Esophagus squamous epithelium (tissue), 5 donors: ENCODE data around the gene KDF1. TPM values are rescaled to one million over a fixed set of nuclear protein-coding genes. Genes with fewer than 3 reads are reported as not detected.

Experiments used
- DNase-seq: peaks from one replicate; lab custom pipeline; 2025; lab: John Stamatoyannopoulos, UW
- H3K27ac ChIP-seq, 4 donors: fragments of 200-600 bp; sonication (generic); one replicate each; pipeline ENCODE4 v1.5.1; 2016 to 2019; ENCODE audit warnings: mild to moderate bottlenecking in 1 of 4
- H3K27me3 ChIP-seq, 4 donors: fragments of 200-600 bp; sonication (generic); 1 replicate in 3 of 4; 2 replicates in 1 of 4; pipeline versions ENCODE4 v1.5.1 to v1.6.0; 2017 to 2021; ENCODE audit warnings: antibody characterized with exemption in 1 of 4
- H3K36me3 ChIP-seq, 3 donors: fragments of 200-600 bp; sonication (generic); one replicate each; pipeline ENCODE4 v1.5.1; 2016 to 2019
- H3K4me1 ChIP-seq, 3 donors: fragments of 200-600 bp; sonication (generic); one replicate each; pipeline ENCODE4 v1.5.1; 2017 to 2019
- H3K4me3 ChIP-seq, 4 donors: fragments of 200-600 bp; sonication (generic); 1 replicate in 3 of 4; 2 replicates in 1 of 4; pipeline ENCODE4 v1.5.1; 2016 to 2019; ENCODE audit warnings: mild to moderate bottlenecking in 2 of 4, moderate library complexity in 1 of 4
- H3K9me3 ChIP-seq, 3 donors: fragments of 200-600 bp; sonication (generic); one replicate each; pipeline ENCODE4 v1.5.1; 2016 to 2019
- POLR2A ChIP-seq, 4 donors: fragments of 450-650 bp; IDR thresholded peaks; one replicate each; pipeline ENCODE4 v1.6.1; 2017; ENCODE audit warnings: antibody characterized with exemption in 4 of 4, mild to moderate bottlenecking in 4 of 4, moderate library complexity in 3 of 4
- WGBS, 2 donors: methylation state at CpG; one replicate each; pipeline ENCODE4 v1.1.5; 2018; 5-methylcytosine and 5-hydroxymethylcytosine counted together
- intact Hi-C: fragments of 100-400 bp; cut with DNase I; formaldehyde crosslinking; loops from one replicate; pipeline ENCODE4 v1.15.0; 2022
- total RNA-seq, 4 donors: library from RNA; depleted of rRNA; stranded (reverse); fragments of >200 nt; gene quantifications; one replicate each; pipeline ENCODE4 v1.1.0, GENCODE V29; 2016
- TF ChIP-seq, protein P1 (sequence below), 6 experiments: fragments of 450-650 bp in 4 of 6; fragments of 200-600 bp in 2 of 6; sonication (generic) in 2 of 6; IDR thresholded peaks; one replicate each; pipeline ENCODE4 v1.5.1; 2016 to 2019; ENCODE audit warnings: antibody characterized with exemption in 6 of 6, mild to moderate bottlenecking in 4 of 6, moderate library complexity in 4 of 6
- donor health status: DM: yes; HTN: yes; CAD: no.

Gene KDF1
- total RNA-seq, 4 donors from 2014 or later, result 18.4 to 25.6 (median 19.6) TPM

DNA sequence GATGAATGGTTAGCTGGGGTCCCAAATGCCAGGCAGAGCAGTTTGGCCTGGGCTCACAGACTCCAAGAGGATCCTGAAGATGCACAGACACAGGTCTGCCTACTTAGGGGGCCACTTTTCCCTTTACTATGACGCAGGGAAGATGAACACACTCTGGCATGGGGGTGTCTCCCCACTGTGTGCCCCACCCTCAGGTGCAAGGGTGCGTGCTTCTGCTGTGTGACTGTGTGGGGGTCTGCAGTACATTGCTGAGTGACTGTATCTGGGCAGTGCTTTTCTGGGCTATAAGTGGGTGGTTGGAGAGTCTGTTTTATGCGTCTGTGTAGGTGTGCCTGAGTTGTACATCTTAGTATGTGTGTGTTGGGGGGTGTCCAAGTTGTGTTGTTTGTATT, 50.3 kb downstream of the KDF1 start:
- 88 to 91% methylated on average over 3 of the region's 3 CpGs for WGBS, 2 donors
- no peak overlapping the region for H3K27ac ChIP-seq
- intact Hi-C loops, result no loop called here

DNA sequence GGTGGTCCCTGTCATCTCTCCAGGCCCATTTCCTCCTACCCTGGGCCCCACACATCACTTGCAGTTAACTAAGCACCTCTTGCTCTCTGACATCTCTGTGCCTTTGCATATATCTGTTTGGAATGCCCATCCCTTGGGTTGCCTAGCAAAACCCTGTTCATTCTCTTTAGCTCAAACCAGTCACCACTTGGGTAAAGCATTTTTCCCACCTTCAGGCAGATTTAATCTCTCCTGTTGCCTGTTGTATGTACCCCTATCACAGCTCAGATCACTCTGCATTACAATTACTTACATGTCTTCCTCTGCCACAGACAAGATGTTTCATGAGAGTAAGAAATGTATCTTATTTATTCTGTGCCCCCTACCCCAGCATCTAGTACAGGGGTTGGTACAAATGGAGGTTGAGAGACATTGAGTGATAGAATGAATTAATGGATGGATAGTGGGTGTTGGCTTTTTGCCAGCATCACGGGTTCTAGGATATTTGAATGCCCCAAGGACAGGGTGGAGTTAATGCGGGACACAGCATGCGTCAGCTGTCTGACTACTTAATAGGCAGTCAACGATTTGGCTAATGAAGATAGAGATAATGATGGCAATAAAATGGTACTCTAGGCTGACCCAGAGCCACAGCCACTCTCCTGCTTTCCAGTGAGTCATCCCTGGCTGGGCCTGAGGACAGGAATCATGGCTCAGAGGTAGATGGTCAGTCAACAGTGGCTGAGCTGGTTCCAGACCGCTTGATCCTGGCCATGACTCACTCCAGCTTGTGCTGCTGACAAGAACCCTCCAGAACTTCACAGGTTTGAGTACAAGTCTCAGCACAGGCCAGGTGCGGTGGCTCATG, 53.0 kb downstream of the KDF1 start:
- Histone ChIP-seq H3K36me3 (no peaks in the 10 kb centered on the region), H3K27ac (no peak overlapping the region), H3K9me3 (no peaks in the 10 kb centered on the region), H3K4me1 (no peaks in the 10 kb centered on the region), H3K4me3 (no peak overlapping the region), H3K27me3 (no peaks in the 10 kb centered on the region)
- TF ChIP-seq POLR2A (IDR thresholded peaks at IDR 0.05), result no peak
- TF ChIP-seq, protein P1, sequence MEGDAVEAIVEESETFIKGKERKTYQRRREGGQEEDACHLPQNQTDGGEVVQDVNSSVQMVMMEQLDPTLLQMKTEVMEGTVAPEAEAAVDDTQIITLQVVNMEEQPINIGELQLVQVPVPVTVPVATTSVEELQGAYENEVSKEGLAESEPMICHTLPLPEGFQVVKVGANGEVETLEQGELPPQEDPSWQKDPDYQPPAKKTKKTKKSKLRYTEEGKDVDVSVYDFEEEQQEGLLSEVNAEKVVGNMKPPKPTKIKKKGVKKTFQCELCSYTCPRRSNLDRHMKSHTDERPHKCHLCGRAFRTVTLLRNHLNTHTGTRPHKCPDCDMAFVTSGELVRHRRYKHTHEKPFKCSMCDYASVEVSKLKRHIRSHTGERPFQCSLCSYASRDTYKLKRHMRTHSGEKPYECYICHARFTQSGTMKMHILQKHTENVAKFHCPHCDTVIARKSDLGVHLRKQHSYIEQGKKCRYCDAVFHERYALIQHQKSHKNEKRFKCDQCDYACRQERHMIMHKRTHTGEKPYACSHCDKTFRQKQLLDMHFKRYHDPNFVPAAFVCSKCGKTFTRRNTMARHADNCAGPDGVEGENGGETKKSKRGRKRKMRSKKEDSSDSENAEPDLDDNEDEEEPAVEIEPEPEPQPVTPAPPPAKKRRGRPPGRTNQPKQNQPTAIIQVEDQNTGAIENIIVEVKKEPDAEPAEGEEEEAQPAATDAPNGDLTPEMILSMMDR (IDR thresholded peaks at IDR 0.05), result no peak
- WGBS, 2 donors, result 29 to 39% methylated on average over 5 of the region's 6 CpGs
- DNase-seq, result no peak
- intact Hi-C loops, result no loop called here

More for the DNA sequence above, 50.3 kb downstream of the KDF1 start:
- no peak for DNase-seq
- H3K4me3 ChIP-seq, result no peak overlapping the region
- no peaks in the 10 kb centered on the region for H3K27me3 ChIP-seq
- H3K9me3 ChIP-seq, result no peaks in the 10 kb centered on the region
- no peaks in the 10 kb centered on the region for H3K36me3 ChIP-seq
- H3K4me1 ChIP-seq, result no peaks in the 10 kb centered on the region
- no peak for TF ChIP-seq POLR2A (IDR thresholded peaks at IDR 0.05)
- TF ChIP-seq, protein P1 (IDR thresholded peaks at IDR 0.05), result no peak

DNA sequence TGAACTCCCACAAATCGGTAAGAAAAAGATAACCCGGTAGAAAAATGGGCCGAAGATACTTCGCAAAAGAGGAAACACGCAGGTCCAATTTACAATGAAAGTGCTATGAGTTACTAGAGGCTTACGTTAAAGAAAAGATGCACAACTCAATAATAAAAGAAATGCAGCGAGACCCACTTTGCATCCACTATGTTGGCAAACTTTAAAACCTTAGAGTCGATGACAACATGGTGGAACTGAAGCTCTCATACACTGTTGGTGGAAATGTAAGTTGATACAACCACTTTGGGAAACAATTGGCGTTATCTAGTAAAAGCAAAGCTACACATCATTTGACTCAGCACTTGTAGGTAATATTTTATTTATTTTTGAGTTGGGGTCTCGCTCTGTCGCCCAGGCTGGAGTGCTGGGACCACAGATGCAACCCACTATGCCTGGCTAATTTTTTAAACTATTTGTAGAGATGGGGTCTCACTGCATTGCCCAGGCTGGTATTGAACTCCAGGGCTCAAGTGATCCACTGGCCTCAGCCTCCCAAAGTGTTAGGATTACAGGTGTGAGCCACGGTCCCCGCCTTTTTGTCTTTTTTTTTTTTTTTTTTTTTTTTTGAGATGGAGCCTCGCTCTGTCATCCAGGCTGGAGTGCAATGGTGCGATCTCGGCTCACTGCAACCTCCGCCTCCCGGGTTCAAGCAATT, 59.3 kb downstream of the KDF1 start:
- TF ChIP-seq, protein P1 (IDR thresholded peaks at IDR 0.05), result no peak
- TF ChIP-seq POLR2A (IDR thresholded peaks at IDR 0.05), result no peak
- H3K27ac ChIP-seq, result peak overlapping the region; percentile 83 to 94 (median 86)
- H3K27me3 ChIP-seq, result no peaks in the 10 kb centered on the region
- no peaks in the 10 kb centered on the region for H3K9me3 ChIP-seq
- peak overlapping the region; percentile 78 to 97 (median 88) for H3K4me3 ChIP-seq
- peaks cover under 1 to 25% (median 11%) of the 10 kb centered on the region in 3 donors for H3K36me3 ChIP-seq
- H3K4me1 ChIP-seq, result peaks cover 14 to 30% (median 15%) of the 10 kb centered on the region in 3 donors
- 60 to 66% methylated on average over 16 to 18 of the region's 18 CpGs for WGBS, 2 donors
- intact Hi-C loops, result no loop called here
- DNase-seq, result no peak

DNA sequence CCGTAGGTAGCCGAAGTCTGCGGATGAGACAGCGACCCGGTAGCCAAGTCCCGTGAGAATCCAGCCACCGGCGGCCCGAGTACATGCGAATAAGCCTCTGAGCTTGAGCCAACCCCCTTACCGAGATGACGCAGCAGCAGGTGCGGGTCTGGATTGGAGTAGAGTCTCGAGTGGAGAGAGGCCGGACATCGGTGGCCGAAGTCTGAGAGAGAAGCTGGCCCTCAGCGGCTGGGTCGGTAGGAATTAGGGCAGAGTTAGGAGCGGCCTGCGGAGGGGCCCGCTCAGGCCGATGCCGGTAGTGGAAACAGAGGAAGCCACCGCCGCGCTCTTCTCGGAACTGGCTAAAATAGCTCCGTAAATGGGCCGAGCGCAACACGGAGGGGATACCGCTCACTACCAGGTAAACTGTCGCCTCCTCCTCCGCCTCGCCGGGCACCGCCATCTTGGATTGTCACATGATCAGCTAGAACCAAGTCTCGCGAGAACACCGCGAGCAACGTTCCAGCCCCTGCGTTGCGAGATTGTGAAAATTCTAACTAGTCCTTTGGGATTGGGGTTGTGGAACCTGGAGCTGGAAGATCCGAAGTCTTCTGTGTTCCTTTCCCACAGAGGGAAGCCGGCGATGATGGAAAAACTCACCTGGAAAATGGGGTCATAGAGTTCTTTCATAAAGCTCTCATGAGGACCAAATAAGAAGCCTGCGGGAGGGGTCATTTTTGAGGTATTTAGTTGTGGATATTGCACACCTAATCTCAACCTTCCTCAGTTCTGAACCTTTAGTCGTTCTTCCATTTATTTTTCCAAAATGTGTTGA, 60.1 kb downstream of the KDF1 start, which contains the start of gene GPATCH3:
TSS of gene GPATCH3 (minus strand) at position 467 of the 814 bp plus-strand sequence. CDS start at position 442, 25 bp downstream.
- Histone ChIP-seq H3K4me1 (peaks cover 14 to 30% (median 15%) of the 10 kb centered on the region in 3 donors), H3K27me3 (no peaks in the 10 kb centered on the region), H3K9me3 (no peaks in the 10 kb centered on the region), H3K4me3 (peak within 1 kb of the TSS; percentile 78 to 97 (median 88)), H3K27ac (peak within 1 kb of the TSS; percentile 83 to 94 (median 86)), H3K36me3 (peaks cover 5 to 32% (median 14%) of the 10 kb centered on the region in 3 donors)
- peak; percentile 61 for DNase-seq
- 1 to 2% methylated on average over 22 to 35 of the region's 50 CpGs for WGBS, 2 donors
- TF ChIP-seq, protein P1 (IDR thresholded peaks at IDR 0.05), result peak in 1 of 6 experiments; percentile 12
- TF ChIP-seq POLR2A (IDR thresholded peaks at IDR 0.05), result peak in 2 of 4 donors; percentile 28 to 50
- intact Hi-C loops, result no loop called here

Other genes starting within 250 kb of the KDF1 start
- gene PIGV, start 172.5 kb downstream of the KDF1 start, total RNA-seq, result 10 to 100 TPM in 3 of 4 donors, 1 to 10 TPM in 1; 9.9 to 20.9 (median 13.1) TPM
- gene ZDHHC18, start 133.8 kb downstream of the KDF1 start, total RNA-seq, result 10 to 100 TPM; 24.5 to 34.4 (median 29.4) TPM
- gene SFN, start 97.3 kb downstream of the KDF1 start, total RNA-seq, result 1,000 to 10,000 TPM; 1,060 to 2,609 (median 1,818) TPM
- gene GPN2, start 70.2 kb downstream of the KDF1 start, total RNA-seq, result 10 to 100 TPM in 2 of 4 donors, 1 to 10 TPM in 2; 4.9 to 10.8 (median 9.4) TPM
- gene GPATCH3, start 60.0 kb downstream of the KDF1 start, total RNA-seq, result 10 to 100 TPM in 1 of 4 donors, 1 to 10 TPM in 3; 6.9 to 11.2 (median 7.6) TPM
- gene NR0B2, start 46.5 kb downstream of the KDF1 start, total RNA-seq, result not detected
- gene NUDC, start 38.7 kb downstream of the KDF1 start, total RNA-seq, result 10 to 100 TPM; 45.2 to 50.3 (median 46.1) TPM
- 100 to 1,000 TPM in 1 of 4 donors, 10 to 100 TPM in 3; 26.9 to 208 (median 64.5) TPM for gene TRNP1, start 33.2 kb upstream of the KDF1 start, total RNA-seq
- gene TENT5B, start 52.4 kb upstream of the KDF1 start, total RNA-seq, result 100 to 1,000 TPM in 3 of 4 donors, 10 to 100 TPM in 1; 76.9 to 263 (median 112) TPM
- 10 to 100 TPM; 11.4 to 18.8 (median 16.6) TPM for gene SLC9A1, start 194.7 kb upstream of the KDF1 start, total RNA-seq